K562 (cell line): Measurements from ENCODE around the gene SEL1L. TPM values are rescaled to one million over a fixed set of nuclear protein-coding genes. Genes with fewer than 3 reads are reported as not detected.

Experiments
- BCL6 ChIP-seq: fragments of 250-450 bp; sonication (Bioruptor Pico); IDR thresholded peaks from 2 replicates; pipeline ENCODE4 v1.4.0; 2020
- CREBBP ChIP-seq: IDR thresholded peaks from one replicate; pipeline ENCODE4 v1.6.1; 2012; ENCODE audit warnings: low read depth, mild to moderate bottlenecking, control low read depth, inconsistent platforms, low read length
- E2F8 ChIP-seq: fragments of 450-650 bp; IDR thresholded peaks from 2 replicates; pipeline ENCODE4 v1.7.1; 2018; ENCODE audit warnings: mild to moderate bottlenecking, low read depth; ENCODE audit not compliant: partially characterized antibody
- EHMT2 ChIP-seq: fragments of 450-650 bp; IDR thresholded peaks from 2 replicates; pipeline ENCODE4 v1.6.1; 2018; ENCODE audit warnings: antibody characterized with exemption
- FOS ChIP-seq: IDR thresholded peaks from 3 replicates; pipeline ENCODE4 v1.6.1; 2011; ENCODE audit not compliant: insufficient read length; ENCODE audit errors: extremely low read depth
- GABPB2 ChIP-seq: fragments of 250-450 bp; sonication (Bioruptor Pico); conservative IDR thresholded peaks from 2 replicates; pipeline ENCODE4 v1.5.1; 2021; ENCODE audit warnings: mild to moderate bottlenecking
- KLF1 ChIP-seq: fragments of 450-650 bp; IDR thresholded peaks from 2 replicates; pipeline ENCODE4 v1.6.1; 2016; ENCODE audit warnings: missing genetic modification characterization, missing compliant biosample characterization
- NELFE ChIP-seq: IDR thresholded peaks from 2 replicates; pipeline ENCODE4 v1.6.1; 2011; ENCODE audit warnings: mild to moderate bottlenecking; ENCODE audit not compliant: insufficient read depth, insufficient read length
- POLR2A ChIP-seq: fragments of 450-650 bp; conservative IDR thresholded peaks from 2 replicates; pipeline ENCODE4 v1.6.1; 2016
- RAD21 ChIP-seq, 2 experiments: fragments of 250-450 bp in 1 of 2; fragments of 450-650 bp in 1 of 2; sonication (Bioruptor Pico) in 1 of 2; formaldehyde crosslinking in 1 of 2; IDR thresholded peaks in 1 of 2; conservative IDR thresholded peaks in 1 of 2; 2 replicates each; pipeline versions ENCODE4 v1.4.0 to v1.8.0; 2020 to 2022; ENCODE audit warnings: mild to moderate bottlenecking in 2 of 2, moderate library complexity in 1 of 2
- U2AF1 ChIP-seq: fragments of 200-400 bp; formaldehyde crosslinking; optimal IDR thresholded peaks from 2 replicates; pipeline ENCODE3; 2017; ENCODE audit warnings: mild to moderate bottlenecking, low read depth, low read length, moderate library complexity
- XRCC4 ChIP-seq: IDR thresholded peaks from one replicate; pipeline ENCODE4 v1.6.1; 2011; ENCODE audit not compliant: insufficient read depth, insufficient read length; ENCODE audit errors: extremely low read depth
- ZNF592 ChIP-seq: fragments of 450-650 bp; IDR thresholded peaks from 2 replicates; pipeline ENCODE4 v1.6.1; 2017; ENCODE audit warnings: antibody characterized with exemption, mild to moderate bottlenecking
- ZNF830 ChIP-seq: fragments of 250-450 bp; sonication (Bioruptor Pico); IDR thresholded peaks from 2 replicates; pipeline ENCODE4 v1.5.0; 2021; ENCODE audit warnings: mild to moderate bottlenecking
- polyA plus RNA-seq, 8 experiments: library from polyadenylated mRNA; depleted of rRNA in 4 of 8; stranded (reverse) in 5 of 8; unstranded in 3 of 8; fragments of >200 nt; fragmentation: Nextera tagmentation in 2 of 8; fragmentation: Illumina TruSeq in 1 of 8; extraction: Ambion mirVana in 2 of 8; extraction: Trizol in 1 of 8; gene quantifications; 2 replicates each; pipeline versions ENCODE4 v1.2.1 to v1.2.3, GENCODE V29; 2011 to 2014; ENCODE audit warnings: inconsistent platforms in 1 of 8, missing spikeins in 1 of 8
- total RNA-seq, 7 experiments: library from RNA; depleted of rRNA in 6 of 7; stranded (reverse); fragments of >200 nt in 6 of 7; fragmentation: Illumina TruSeq in 2 of 7; extraction: Trizol in 2 of 7; gene quantifications; 2 replicates each; pipeline versions ENCODE4 v1.2.1 to v1.2.3, GENCODE V29; 2011 to 2021; ENCODE audit warnings: low replicate concordance in 1 of 7
- TF ChIP-seq, protein P1 (sequence below), 2 experiments: IDR thresholded peaks; 2 replicates each; pipeline ENCODE4 v1.6.1; 2012; ENCODE audit warnings: improper control_type of control experiment in 2 of 2, low read depth in 2 of 2, low read length in 2 of 2, borderline replicate concordance in 1 of 2
- TF ChIP-seq, protein P2 (sequence below): sonication (generic); formaldehyde crosslinking; IDR thresholded peaks from 2 replicates; pipeline ENCODE4 v1.8.0; 2022; ENCODE audit warnings: mild to moderate bottlenecking, missing genetic modification reagents, borderline replicate concordance

Gene SEL1L
- total and polyA plus RNA-seq, 9 of the 15 experiments (the other 6 are each of a cell fraction or from before 2014, with no cell fraction given): 7.7 to 21.1 (median 13.6) TPM

GRCh38 chr14:81436296-81437138 is 97.1 kb downstream of the SEL1L start (continued):
- TF ChIP-seq NELFE (no peak), EHMT2 (no peak), ZNF592 (peak; percentile 54; the same call in 1 of the 2 replicates), KLF1 (tag) (no peak), XRCC4 (no peak), E2F8 (peak; percentile 46), RAD21 (CRISPR knock-in tag; conservative IDR thresholded peaks at IDR 0.05 in 1 of 2, IDR thresholded peaks at IDR 0.05 in 1 of 2) (no peak), CREBBP (no peak), GABPB2 (CRISPR knock-in tag) (no peak), BCL6 (CRISPR knock-in tag) (no peak), FOS (peak; percentile 66), ZNF830 (no peak), U2AF1 (no peak), POLR2A (peak; percentile 68)
- TF ChIP-seq, protein P1, sequence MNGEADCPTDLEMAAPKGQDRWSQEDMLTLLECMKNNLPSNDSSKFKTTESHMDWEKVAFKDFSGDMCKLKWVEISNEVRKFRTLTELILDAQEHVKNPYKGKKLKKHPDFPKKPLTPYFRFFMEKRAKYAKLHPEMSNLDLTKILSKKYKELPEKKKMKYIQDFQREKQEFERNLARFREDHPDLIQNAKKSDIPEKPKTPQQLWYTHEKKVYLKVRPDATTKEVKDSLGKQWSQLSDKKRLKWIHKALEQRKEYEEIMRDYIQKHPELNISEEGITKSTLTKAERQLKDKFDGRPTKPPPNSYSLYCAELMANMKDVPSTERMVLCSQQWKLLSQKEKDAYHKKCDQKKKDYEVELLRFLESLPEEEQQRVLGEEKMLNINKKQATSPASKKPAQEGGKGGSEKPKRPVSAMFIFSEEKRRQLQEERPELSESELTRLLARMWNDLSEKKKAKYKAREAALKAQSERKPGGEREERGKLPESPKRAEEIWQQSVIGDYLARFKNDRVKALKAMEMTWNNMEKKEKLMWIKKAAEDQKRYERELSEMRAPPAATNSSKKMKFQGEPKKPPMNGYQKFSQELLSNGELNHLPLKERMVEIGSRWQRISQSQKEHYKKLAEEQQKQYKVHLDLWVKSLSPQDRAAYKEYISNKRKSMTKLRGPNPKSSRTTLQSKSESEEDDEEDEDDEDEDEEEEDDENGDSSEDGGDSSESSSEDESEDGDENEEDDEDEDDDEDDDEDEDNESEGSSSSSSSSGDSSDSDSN (IDR thresholded peaks at IDR 0.05; ENCODE audit: borderline replicate concordance in 1 of 2, low read depth in 2 of 2, low read length in 2 of 2): no peak
- TF ChIP-seq, protein P2, sequence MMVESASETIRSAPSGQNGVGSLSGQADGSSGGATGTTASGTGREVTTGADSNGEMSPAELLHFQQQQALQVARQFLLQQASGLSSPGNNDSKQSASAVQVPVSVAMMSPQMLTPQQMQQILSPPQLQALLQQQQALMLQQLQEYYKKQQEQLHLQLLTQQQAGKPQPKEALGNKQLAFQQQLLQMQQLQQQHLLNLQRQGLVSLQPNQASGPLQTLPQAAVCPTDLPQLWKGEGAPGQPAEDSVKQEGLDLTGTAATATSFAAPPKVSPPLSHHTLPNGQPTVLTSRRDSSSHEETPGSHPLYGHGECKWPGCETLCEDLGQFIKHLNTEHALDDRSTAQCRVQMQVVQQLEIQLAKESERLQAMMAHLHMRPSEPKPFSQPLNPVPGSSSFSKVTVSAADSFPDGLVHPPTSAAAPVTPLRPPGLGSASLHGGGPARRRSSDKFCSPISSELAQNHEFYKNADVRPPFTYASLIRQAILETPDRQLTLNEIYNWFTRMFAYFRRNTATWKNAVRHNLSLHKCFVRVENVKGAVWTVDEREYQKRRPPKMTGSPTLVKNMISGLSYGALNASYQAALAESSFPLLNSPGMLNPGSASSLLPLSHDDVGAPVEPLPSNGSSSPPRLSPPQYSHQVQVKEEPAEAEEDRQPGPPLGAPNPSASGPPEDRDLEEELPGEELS (CRISPR knock-in tag): no peak
